SU-DHL-6 (cell line): ENCODE data around the gene TPR.
"Not testable (repeated sequence)": the region's sequence is repeated elsewhere in the genome, so short reads cannot be mapped to it uniquely, and the experiment has no call there.

Experiments
- CTCF ChIP-seq: fragments of 200-600 bp; sonication (generic); IDR thresholded peaks from one replicate; pipeline ENCODE4 v1.5.1; 2017; ENCODE audit warnings: antibody characterized with exemption, mild to moderate bottlenecking, low read length, moderate library complexity; ENCODE audit not compliant: insufficient read depth, poor library complexity, severe bottlenecking
- EZH2phosphoT487 ChIP-seq: fragments of 200-600 bp; sonication (generic), shearing (Covaris generic); conservative IDR thresholded peaks from 2 replicates; pipeline ENCODE4 v1.6.1; 2018; ENCODE audit warnings: mild to moderate bottlenecking, antibody characterized with exemption, low read length, moderate library complexity, mixed read lengths

GRCh38 chr1:186347837-186348691 lies 27.0 kb downstream of the TPR start:
- TF ChIP-seq CTCF, EZH2phosphoT487: not testable (repeated sequence)
